Measurements from ENCODE around the gene KLF5. TPM values are rescaled to one million over a fixed set of nuclear protein-coding genes. Genes with fewer than 3 reads are reported as not detected.

Gene KLF5
- total and polyA plus RNA-seq, 2 experiments from 2014 or later = 1.5 to 1.8 TPM

GRCh38 chr13:73018336-73018735 is 40.5 kb upstream of the KLF5 start:
- no peaks in the 10 kb centered on the region for H3K4me1 ChIP-seq (ENCODE audit: insufficient read depth)
- no peaks in the 10 kb centered on the region for H3F3A ChIP-seq (replicated peaks; ENCODE audit: low read depth)
- H2AFZ ChIP-seq = no peak overlapping the region
- TF ChIP-seq ZNF331 (CRISPR knock-in tag; IDR thresholded peaks at IDR 0.05; ENCODE audit: low read depth) (no peak), CREB1 (CRISPR knock-in tag; IDR thresholded peaks at IDR 0.05; ENCODE audit: low read depth) (no peak), EZH2phosphoT487 (IDR thresholded peaks at IDR 0.05; ENCODE audit: unreplicated experiment) (no peak), ZNF114 (CRISPR knock-in tag; IDR thresholded peaks at IDR 0.05) (no peak), STAT1 (IDR thresholded peaks at IDR 0.05; ENCODE audit: unreplicated experiment) (no peak), CTCF (conservative IDR thresholded peaks at IDR 0.05; ENCODE audit: low read depth in 2 of 2) (no peak), EZH2 (IDR thresholded peaks at IDR 0.05; ENCODE audit: low read depth, unreplicated experiment) (no peak), POLR2AphosphoS5 (IDR thresholded peaks at IDR 0.05; ENCODE audit: low read depth) (no peak), JUNB (IDR thresholded peaks at IDR 0.05; ENCODE audit: unreplicated experiment) (no peak), NANOG (IDR thresholded peaks at IDR 0.05; ENCODE audit: borderline replicate concordance) (no peak)
- TF ChIP-seq, protein P1, sequence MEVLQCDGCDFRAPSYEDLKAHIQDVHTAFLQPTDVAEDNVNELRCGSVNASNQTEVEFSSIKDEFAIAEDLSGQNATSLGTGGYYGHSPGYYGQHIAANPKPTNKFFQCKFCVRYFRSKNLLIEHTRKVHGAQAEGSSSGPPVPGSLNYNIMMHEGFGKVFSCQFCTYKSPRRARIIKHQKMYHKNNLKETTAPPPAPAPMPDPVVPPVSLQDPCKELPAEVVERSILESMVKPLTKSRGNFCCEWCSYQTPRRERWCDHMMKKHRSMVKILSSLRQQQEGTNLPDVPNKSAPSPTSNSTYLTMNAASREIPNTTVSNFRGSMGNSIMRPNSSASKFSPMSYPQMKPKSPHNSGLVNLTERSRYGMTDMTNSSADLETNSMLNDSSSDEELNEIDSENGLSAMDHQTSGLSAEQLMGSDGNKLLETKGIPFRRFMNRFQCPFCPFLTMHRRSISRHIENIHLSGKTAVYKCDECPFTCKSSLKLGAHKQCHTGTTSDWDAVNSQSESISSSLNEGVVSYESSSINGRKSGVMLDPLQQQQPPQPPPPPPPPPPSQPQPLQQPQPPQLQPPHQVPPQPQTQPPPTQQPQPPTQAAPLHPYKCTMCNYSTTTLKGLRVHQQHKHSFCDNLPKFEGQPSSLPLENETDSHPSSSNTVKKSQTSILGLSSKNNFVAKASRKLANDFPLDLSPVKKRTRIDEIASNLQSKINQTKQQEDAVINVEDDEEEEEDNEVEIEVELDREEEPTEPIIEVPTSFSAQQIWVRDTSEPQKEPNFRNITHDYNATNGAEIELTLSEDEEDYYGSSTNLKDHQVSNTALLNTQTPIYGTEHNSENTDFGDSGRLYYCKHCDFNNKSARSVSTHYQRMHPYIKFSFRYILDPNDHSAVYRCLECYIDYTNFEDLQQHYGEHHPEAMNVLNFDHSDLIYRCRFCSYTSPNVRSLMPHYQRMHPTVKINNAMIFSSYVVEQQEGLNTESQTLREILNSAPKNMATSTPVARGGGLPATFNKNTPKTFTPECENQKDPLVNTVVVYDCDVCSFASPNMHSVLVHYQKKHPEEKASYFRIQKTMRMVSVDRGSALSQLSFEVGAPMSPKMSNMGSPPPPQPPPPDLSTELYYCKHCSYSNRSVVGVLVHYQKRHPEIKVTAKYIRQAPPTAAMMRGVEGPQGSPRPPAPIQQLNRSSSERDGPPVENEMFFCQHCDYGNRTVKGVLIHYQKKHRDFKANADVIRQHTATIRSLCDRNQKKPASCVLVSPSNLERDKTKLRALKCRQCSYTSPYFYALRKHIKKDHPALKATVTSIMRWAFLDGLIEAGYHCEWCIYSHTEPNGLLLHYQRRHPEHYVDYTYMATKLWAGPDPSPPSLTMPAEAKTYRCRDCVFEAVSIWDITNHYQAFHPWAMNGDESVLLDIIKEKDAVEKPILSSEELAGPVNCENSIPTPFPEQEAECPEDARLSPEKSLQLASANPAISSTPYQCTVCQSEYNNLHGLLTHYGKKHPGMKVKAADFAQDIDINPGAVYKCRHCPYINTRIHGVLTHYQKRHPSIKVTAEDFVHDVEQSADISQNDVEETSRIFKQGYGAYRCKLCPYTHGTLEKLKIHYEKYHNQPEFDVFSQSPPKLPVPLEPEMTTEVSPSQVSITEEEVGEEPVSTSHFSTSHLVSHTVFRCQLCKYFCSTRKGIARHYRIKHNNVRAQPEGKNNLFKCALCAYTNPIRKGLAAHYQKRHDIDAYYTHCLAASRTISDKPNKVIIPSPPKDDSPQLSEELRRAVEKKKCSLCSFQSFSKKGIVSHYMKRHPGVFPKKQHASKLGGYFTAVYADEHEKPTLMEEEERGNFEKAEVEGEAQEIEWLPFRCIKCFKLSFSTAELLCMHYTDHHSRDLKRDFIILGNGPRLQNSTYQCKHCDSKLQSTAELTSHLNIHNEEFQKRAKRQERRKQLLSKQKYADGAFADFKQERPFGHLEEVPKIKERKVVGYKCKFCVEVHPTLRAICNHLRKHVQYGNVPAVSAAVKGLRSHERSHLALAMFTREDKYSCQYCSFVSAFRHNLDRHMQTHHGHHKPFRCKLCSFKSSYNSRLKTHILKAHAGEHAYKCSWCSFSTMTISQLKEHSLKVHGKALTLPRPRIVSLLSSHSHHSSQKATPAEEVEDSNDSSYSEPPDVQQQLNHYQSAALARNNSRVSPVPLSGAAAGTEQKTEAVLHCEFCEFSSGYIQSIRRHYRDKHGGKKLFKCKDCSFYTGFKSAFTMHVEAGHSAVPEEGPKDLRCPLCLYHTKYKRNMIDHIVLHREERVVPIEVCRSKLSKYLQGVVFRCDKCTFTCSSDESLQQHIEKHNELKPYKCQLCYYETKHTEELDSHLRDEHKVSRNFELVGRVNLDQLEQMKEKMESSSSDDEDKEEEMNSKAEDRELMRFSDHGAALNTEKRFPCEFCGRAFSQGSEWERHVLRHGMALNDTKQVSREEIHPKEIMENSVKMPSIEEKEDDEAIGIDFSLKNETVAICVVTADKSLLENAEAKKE (CRISPR knock-in tag; IDR thresholded peaks at IDR 0.05) = no peak
- TF ChIP-seq, protein P2, sequence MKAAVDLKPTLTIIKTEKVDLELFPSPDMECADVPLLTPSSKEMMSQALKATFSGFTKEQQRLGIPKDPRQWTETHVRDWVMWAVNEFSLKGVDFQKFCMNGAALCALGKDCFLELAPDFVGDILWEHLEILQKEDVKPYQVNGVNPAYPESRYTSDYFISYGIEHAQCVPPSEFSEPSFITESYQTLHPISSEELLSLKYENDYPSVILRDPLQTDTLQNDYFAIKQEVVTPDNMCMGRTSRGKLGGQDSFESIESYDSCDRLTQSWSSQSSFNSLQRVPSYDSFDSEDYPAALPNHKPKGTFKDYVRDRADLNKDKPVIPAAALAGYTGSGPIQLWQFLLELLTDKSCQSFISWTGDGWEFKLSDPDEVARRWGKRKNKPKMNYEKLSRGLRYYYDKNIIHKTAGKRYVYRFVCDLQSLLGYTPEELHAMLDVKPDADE (IDR thresholded peaks at IDR 0.05) = no peak
- TF ChIP-seq, protein P3, sequence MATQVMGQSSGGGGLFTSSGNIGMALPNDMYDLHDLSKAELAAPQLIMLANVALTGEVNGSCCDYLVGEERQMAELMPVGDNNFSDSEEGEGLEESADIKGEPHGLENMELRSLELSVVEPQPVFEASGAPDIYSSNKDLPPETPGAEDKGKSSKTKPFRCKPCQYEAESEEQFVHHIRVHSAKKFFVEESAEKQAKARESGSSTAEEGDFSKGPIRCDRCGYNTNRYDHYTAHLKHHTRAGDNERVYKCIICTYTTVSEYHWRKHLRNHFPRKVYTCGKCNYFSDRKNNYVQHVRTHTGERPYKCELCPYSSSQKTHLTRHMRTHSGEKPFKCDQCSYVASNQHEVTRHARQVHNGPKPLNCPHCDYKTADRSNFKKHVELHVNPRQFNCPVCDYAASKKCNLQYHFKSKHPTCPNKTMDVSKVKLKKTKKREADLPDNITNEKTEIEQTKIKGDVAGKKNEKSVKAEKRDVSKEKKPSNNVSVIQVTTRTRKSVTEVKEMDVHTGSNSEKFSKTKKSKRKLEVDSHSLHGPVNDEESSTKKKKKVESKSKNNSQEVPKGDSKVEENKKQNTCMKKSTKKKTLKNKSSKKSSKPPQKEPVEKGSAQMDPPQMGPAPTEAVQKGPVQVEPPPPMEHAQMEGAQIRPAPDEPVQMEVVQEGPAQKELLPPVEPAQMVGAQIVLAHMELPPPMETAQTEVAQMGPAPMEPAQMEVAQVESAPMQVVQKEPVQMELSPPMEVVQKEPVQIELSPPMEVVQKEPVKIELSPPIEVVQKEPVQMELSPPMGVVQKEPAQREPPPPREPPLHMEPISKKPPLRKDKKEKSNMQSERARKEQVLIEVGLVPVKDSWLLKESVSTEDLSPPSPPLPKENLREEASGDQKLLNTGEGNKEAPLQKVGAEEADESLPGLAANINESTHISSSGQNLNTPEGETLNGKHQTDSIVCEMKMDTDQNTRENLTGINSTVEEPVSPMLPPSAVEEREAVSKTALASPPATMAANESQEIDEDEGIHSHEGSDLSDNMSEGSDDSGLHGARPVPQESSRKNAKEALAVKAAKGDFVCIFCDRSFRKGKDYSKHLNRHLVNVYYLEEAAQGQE (IDR thresholded peaks at IDR 0.05; ENCODE audit: unreplicated experiment) = no peak
- no peak for ATAC-seq
- no peaks in the 10 kb centered on the region for H3K79me2 ChIP-seq (replicated peaks; ENCODE audit: insufficient read depth)
- no peaks in the 10 kb centered on the region; the same call in 2 of the 3 replicates for H3K9me3 Mint-ChIP-seq
- H3K4me3 Mint-ChIP-seq = no peak overlapping the region
- H3K27ac ChIP-seq (ENCODE audit: low read depth) = no peak overlapping the region
- H3K27me3 Mint-ChIP-seq (ENCODE audit: insufficient read depth, low read depth, poor library complexity) = peaks cover 8% of the 10 kb centered on the region
- no peaks in the 10 kb centered on the region for H3K36me3 ChIP-seq (ENCODE audit: insufficient read depth)
- no peaks in the 10 kb centered on the region for H3K4me1 Mint-ChIP-seq
- H4K20me1 ChIP-seq (replicated peaks; ENCODE audit: insufficient read depth) = no peaks in the 10 kb centered on the region
- H3K36me3 Mint-ChIP-seq (ENCODE audit: low read depth) = peaks cover 3% of the 10 kb centered on the region; the same call in 2 of the 3 replicates
- no peak for DNase-seq (ENCODE audit: low spot score)
- no peak overlapping the region for H3K4me3 ChIP-seq
- no peak overlapping the region for H3K4me2 ChIP-seq
- no peaks in the 10 kb centered on the region for H3K9me2 ChIP-seq (ENCODE audit: insufficient read depth)
- no peak overlapping the region for H3K27ac Mint-ChIP-seq
- no peaks in the 10 kb centered on the region for H3K27me3 ChIP-seq (ENCODE audit: insufficient read depth)
